ENCODE results near the gene TCF4.

Gene TCF4

GRCh38 chr18:55233857-55234256, 354.1 kb downstream of the TCF4 start:
- DNase-seq (ENCODE audit: low read depth) = no peak
- no peak for TF ChIP-seq CTCF (IDR thresholded peaks at IDR 0.05; ENCODE audit: low read depth, low read length, missing control alignments)

GRCh38 chr18:55232506-55232905, 355.5 kb downstream of the TCF4 start:
- no peak overlapping the region for H3K4me3 ChIP-seq (ENCODE audit: low read depth, low read length)
- DNase-seq (ENCODE audit: low read depth) = no peak
- TF ChIP-seq CTCF (IDR thresholded peaks at IDR 0.05; ENCODE audit: low read depth, low read length, missing control alignments) = no peak

More at GRCh38 chr18:55233857-55234256, 354.1 kb downstream of the TCF4 start:
- no peak overlapping the region for H3K4me3 ChIP-seq (ENCODE audit: low read depth, low read length)

DNA sequence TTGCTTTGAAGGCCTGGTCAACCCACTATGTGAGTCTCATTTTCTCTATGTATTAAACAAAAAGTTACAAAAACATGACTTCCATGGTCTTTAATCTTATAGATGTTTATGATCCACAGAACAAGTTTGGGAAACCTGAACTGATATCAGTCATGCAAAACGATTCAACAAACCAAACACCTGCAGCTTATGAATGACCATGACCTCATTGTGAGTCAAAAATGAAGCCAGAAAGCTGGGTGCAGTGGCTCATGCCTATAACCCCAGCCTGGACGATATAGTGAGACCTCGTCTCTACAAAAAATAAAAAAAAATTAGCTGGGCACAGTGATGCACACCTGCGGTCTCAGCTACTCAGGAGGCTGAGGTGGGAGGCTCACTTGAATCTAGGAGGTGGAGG, 358.3 kb downstream of the TCF4 start:
- TF ChIP-seq CTCF (IDR thresholded peaks at IDR 0.05; ENCODE audit: low read depth, low read length, missing control alignments) = no peak
- H3K4me3 ChIP-seq (ENCODE audit: low read depth, low read length) = no peak overlapping the region
- DNase-seq (ENCODE audit: low read depth) = no peak

GRCh38 chr18:55228707-55229106, 359.3 kb downstream of the TCF4 start:
- no peak for DNase-seq (ENCODE audit: low read depth)
- H3K4me3 ChIP-seq (ENCODE audit: low read depth, low read length) = no peak overlapping the region
- TF ChIP-seq CTCF (IDR thresholded peaks at IDR 0.05; ENCODE audit: low read depth, low read length, missing control alignments) = no peak

GRCh38 chr18:55228191-55228590, 359.8 kb downstream of the TCF4 start:
- no peak for DNase-seq (ENCODE audit: low read depth)
- TF ChIP-seq CTCF (IDR thresholded peaks at IDR 0.05; ENCODE audit: low read depth, low read length, missing control alignments) = no peak
- H3K4me3 ChIP-seq (ENCODE audit: low read depth, low read length) = no peak overlapping the region

- DNase-seq (ENCODE audit: low read depth) = no peak
- H3K4me3 ChIP-seq (ENCODE audit: low read depth, low read length) = no peak overlapping the region
- no peak for TF ChIP-seq CTCF (IDR thresholded peaks at IDR 0.05; ENCODE audit: low read depth, low read length, missing control alignments)
These were observed 360.2 kb downstream of the TCF4 start for GRCh38 chr18:55227771-55228170.

GRCh38 chr18:55226044-55226443, 361.9 kb downstream of the TCF4 start:
- no peak overlapping the region for H3K4me3 ChIP-seq (ENCODE audit: low read depth, low read length)
- TF ChIP-seq CTCF (IDR thresholded peaks at IDR 0.05; ENCODE audit: low read depth, low read length, missing control alignments) = no peak
- DNase-seq (ENCODE audit: low read depth) = no peak
